Measurements from ENCODE around the gene MIP.
"Not testable (repeated sequence)": the region's sequence is repeated elsewhere in the genome, so short reads cannot be mapped to it uniquely, and the experiment has no call there.

The MIP gene

GRCh38 chr12:56461235-56462159 lies 7.0 kb upstream of the MIP start:
- DNase-seq (ENCODE audit: low read depth), result peak; percentile 57
- H3K4me3 ChIP-seq (ENCODE audit: control insufficient read depth, low read depth, low read length), result no peak overlapping the region
- TF ChIP-seq, protein P1, sequence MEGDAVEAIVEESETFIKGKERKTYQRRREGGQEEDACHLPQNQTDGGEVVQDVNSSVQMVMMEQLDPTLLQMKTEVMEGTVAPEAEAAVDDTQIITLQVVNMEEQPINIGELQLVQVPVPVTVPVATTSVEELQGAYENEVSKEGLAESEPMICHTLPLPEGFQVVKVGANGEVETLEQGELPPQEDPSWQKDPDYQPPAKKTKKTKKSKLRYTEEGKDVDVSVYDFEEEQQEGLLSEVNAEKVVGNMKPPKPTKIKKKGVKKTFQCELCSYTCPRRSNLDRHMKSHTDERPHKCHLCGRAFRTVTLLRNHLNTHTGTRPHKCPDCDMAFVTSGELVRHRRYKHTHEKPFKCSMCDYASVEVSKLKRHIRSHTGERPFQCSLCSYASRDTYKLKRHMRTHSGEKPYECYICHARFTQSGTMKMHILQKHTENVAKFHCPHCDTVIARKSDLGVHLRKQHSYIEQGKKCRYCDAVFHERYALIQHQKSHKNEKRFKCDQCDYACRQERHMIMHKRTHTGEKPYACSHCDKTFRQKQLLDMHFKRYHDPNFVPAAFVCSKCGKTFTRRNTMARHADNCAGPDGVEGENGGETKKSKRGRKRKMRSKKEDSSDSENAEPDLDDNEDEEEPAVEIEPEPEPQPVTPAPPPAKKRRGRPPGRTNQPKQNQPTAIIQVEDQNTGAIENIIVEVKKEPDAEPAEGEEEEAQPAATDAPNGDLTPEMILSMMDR (conservative IDR thresholded peaks at IDR 0.05; ENCODE audit: control insufficient read depth, insufficient read depth, low read depth, low read length), result no peak

- TF ChIP-seq, protein P1 (conservative IDR thresholded peaks at IDR 0.05; ENCODE audit: control insufficient read depth, insufficient read depth, low read depth, low read length), result no peak
- H3K4me3 ChIP-seq (ENCODE audit: control insufficient read depth, low read depth, low read length), result no peak overlapping the region
These were observed 3.4 kb upstream of the MIP start for GRCh38 chr12:56457817-56458216.

DNA sequence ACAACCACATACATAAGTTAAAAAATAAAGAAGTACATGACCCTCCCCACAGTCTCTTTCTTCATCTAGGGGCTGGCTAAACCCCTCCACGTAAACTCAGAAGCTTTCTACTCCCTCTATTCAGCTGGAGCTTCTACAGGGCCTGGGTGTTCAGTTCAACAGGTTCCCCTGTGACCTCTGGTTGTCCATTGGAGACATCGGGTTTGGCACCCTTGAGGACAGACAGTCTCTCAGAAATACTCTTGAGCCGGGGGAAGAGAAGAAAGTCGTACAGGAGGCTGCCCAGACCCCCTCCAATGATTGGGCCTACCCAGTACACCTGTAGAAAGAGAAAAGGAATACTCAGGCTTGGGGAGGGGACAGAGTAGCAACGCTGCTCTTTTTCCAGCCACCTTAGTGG lies 3.3 kb downstream of the MIP start:
- no peak for DNase-seq (ENCODE audit: low read depth)
- TF ChIP-seq, protein P1 (conservative IDR thresholded peaks at IDR 0.05; ENCODE audit: control insufficient read depth, insufficient read depth, low read depth, low read length), result no peak
- no peak overlapping the region for H3K4me3 ChIP-seq (ENCODE audit: control insufficient read depth, low read depth, low read length)

More at GRCh38 chr12:56457817-56458216, 3.4 kb upstream of the MIP start:
- DNase-seq (ENCODE audit: low read depth), result no peak

DNA sequence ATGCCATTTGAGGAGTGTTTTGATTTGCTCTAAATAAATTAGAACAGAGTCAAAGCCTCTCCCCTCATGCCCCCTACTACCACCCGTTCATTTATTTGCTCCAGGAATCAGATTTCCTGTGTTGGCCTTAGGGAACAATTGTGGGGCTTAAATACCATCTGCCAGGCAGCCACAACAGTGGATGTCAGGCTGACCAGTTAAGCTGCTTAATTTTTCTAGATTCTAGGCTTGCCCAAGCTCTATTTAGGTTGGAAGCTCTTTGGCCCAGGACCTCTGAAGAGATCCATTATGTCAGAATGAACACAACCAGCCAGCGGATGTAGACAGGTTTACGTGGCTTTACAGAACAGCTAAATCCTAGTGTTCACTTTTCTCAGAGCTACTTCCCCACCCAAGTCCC lies 4.2 kb downstream of the MIP start:
- TF ChIP-seq, protein P1 (conservative IDR thresholded peaks at IDR 0.05; ENCODE audit: control insufficient read depth, insufficient read depth, low read depth, low read length), result no peak
- no peak for DNase-seq (ENCODE audit: low read depth)
- H3K4me3 ChIP-seq (ENCODE audit: control insufficient read depth, low read depth, low read length), result no peak overlapping the region

DNA sequence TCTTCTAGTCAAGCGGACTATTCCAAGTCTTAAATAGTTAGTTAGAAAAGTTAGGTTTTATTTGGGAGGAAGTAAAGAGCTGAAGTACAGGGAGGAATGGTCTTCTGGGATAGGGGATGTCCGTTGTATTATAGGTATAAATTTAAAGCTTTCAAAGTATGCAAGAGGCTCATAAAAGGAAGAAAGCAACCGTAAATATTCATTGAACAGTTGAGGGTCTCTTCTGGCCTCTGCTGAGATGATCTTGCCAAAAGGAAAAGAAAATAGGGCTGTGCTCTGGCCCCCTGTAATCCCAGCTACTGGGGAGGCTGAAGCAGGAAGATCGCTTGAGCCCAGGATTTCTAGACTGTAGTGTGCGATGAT lies 4.9 kb downstream of the MIP start:
- DNase-seq (ENCODE audit: low read depth), result no peak
- TF ChIP-seq, protein P1 (conservative IDR thresholded peaks at IDR 0.05; ENCODE audit: control insufficient read depth, insufficient read depth, low read depth, low read length), result no peak
- peak overlapping the region; percentile 57 for H3K4me3 ChIP-seq (ENCODE audit: control insufficient read depth, low read depth, low read length)

DNA sequence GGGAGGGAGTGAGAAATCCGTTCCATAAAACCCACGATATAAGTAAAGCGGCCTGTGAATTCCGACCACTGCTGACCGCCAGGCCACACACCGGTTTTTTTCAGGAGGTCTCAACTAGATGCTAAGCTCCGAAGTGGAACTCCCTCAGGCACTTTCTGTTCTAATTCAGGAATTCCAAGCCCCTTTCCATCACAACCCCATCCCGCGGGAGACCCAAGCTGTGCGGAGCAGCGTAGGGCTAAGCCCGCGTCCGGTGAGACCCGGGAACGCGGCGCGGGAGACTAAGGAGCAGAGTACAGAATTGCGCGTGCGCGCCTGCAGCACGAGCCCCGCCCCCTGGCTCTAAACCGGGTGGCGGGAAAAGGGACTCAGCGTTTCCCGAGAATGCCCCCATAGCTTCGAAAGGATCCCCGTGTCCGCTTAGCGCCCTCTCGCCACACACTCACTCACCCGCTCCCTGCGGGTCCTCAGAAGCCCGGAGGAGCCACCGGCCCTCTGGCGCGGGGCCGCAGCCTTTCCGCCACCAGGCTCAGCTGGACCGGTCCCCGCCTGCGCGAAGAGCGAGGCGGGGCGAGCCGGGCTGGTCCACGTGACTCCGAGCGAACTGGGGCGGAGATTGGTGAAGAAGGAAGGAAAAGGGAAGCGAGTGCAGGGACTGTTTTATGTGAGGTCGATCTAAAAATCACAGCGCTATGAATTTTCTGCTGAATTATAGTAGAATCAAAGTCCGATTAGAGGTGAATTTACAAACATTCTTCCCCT lies 5.4 kb downstream of the MIP start, which contains the start of gene TIMELESS:
TIMELESS (minus strand) TSS at position 567 of the 762 bp plus-strand sequence. CDS start 15,256 bp downstream, outside the sequence.
- peak; percentile 82 for DNase-seq (ENCODE audit: low read depth)
- peak within 1 kb of the TSS; percentile 57 for H3K4me3 ChIP-seq (ENCODE audit: control insufficient read depth, low read depth, low read length)
- TF ChIP-seq, protein P1 (conservative IDR thresholded peaks at IDR 0.05; ENCODE audit: control insufficient read depth, insufficient read depth, low read depth, low read length), result no peak

DNA sequence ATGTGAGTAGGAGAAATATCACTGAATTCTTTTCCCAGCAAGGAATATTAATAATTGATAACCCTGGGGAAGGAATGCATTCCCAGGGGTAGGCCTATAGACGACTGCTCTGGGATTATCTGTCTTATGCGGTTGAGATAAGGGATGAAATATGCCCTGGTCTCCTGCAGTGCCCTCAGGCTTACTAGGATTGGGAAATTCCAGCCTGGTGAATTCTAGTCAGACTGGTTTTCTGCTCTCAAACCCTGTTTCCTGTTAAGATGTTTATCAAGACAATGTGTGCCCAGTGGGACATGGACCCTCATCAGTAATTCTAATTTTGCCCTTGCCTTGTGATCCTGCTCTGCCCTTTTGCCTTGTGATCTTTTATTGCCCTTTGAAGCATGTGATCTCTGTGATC lies 11.2 kb downstream of the MIP start:
- not testable (repeated sequence) for DNase-seq (ENCODE audit: low read depth); H3K4me3 ChIP-seq (ENCODE audit: control insufficient read depth, low read depth, low read length)

Measured in fibroblast of mammary gland (primary cell).